Breast epithelium (tissue), 4 donors: ENCODE results near the gene ADM2. TPM values are rescaled to one million over a fixed set of nuclear protein-coding genes. Genes with fewer than 3 reads are reported as not detected.

Experiments
- DNase-seq, 2 donors: peaks; one replicate each; pipeline ENCODE4 v3.0.0-alpha.2; 2019; ENCODE audit warnings: low spot score in 2 of 2
- H3K27ac ChIP-seq, 2 donors: fragments of 200-600 bp; sonication (generic) in 1 of 2; one replicate each; pipeline ENCODE4 v1.5.1; 2016 to 2019; ENCODE audit warnings: mild to moderate bottlenecking in 1 of 2
- H3K27me3 ChIP-seq, 2 donors: fragments of 200-600 bp; sonication (generic) in 1 of 2; one replicate each; pipeline versions ENCODE4 v1.5.1 to v1.6.0; 2017 to 2019; ENCODE audit warnings: control low read depth in 1 of 2, mild to moderate bottlenecking in 1 of 2
- H3K36me3 ChIP-seq: fragments of 200-600 bp; one replicate; pipeline ENCODE4 v1.5.1; 2019
- H3K4me1 ChIP-seq, 2 donors: fragments of 200-600 bp; sonication (generic); one replicate each; pipeline ENCODE4 v1.5.1; 2016 to 2019; ENCODE audit warnings: control low read depth in 1 of 2
- H3K4me3 ChIP-seq, 3 donors: fragments of 200-600 bp; sonication (generic); 1 replicate in 2 of 3; 2 replicates in 1 of 3; pipeline ENCODE4 v1.5.1; 2016 to 2019; ENCODE audit warnings: mild to moderate bottlenecking in 3 of 3, moderate library complexity in 2 of 3
- H3K9me3 ChIP-seq, 2 donors: fragments of 200-600 bp; sonication (generic) in 1 of 2; one replicate each; pipeline ENCODE4 v1.5.1; 2016 to 2019; ENCODE audit warnings: control low read depth in 1 of 2
- CTCF ChIP-seq, 3 donors: fragments of 450-650 bp; IDR thresholded peaks; one replicate each; pipeline ENCODE4 v1.5.1; 2016 to 2017; ENCODE audit warnings: antibody characterized with exemption in 3 of 3, mild to moderate bottlenecking in 3 of 3, moderate library complexity in 3 of 3
- POLR2A ChIP-seq: fragments of 450-650 bp; IDR thresholded peaks from one replicate; pipeline ENCODE4 v1.6.1; 2016; ENCODE audit warnings: antibody characterized with exemption, mild to moderate bottlenecking, moderate library complexity
- POLR2AphosphoS5 ChIP-seq, 3 donors: sonication (generic); formaldehyde crosslinking; IDR thresholded peaks; one replicate each; pipeline ENCODE4 v1.6.1; 2017; ENCODE audit warnings: antibody characterized with exemption in 3 of 3
- intact Hi-C: fragments of 100-400 bp; cut with DNase I; formaldehyde crosslinking; loops from one replicate; pipeline ENCODE4 v1.15.1; 2023; ENCODE audit warnings: low total_unique reads
- total RNA-seq, 3 donors: library from RNA; depleted of rRNA; stranded (reverse); fragments of >200 nt; gene quantifications; one replicate each; pipeline ENCODE4 v1.1.0, GENCODE V29; 2016

Gene ADM2
- total RNA-seq, 3 donors from 2014 or later: 0.59 to 0.98 TPM; not detected in 1

GRCh38 chr22:50443801-50444625 is 37.3 kb upstream of the ADM2 start:
- no peak for DNase-seq
- Histone ChIP-seq H3K4me3 (no peak overlapping the region), H3K9me3 (no peaks in the 10 kb centered on the region), H3K27me3 (no peaks in the 10 kb centered on the region), H3K27ac (peak overlapping the region in 1 of 2 donors; percentile 38), H3K36me3 (no peaks in the 10 kb centered on the region), H3K4me1 (no peaks in the 10 kb centered on the region)
- no peak for TF ChIP-seq CTCF (IDR thresholded peaks at IDR 0.05)
- intact Hi-C loops: no loop called here

GRCh38 chr22:50444663-50445062 is 36.7 kb upstream of the ADM2 start:
- intact Hi-C loops: no loop called here
- Histone ChIP-seq H3K9me3 (no peaks in the 10 kb centered on the region), H3K27ac (peak overlapping the region in 1 of 2 donors; percentile 55), H3K36me3 (no peaks in the 10 kb centered on the region), H3K4me3 (no peak overlapping the region), H3K4me1 (no peaks in the 10 kb centered on the region), H3K27me3 (no peaks in the 10 kb centered on the region)
- TF ChIP-seq POLR2A (no peak), POLR2AphosphoS5 (IDR thresholded peaks at IDR 0.05) (no peak), CTCF (IDR thresholded peaks at IDR 0.05) (no peak)
- DNase-seq: no peak

- TF ChIP-seq POLR2AphosphoS5 (IDR thresholded peaks at IDR 0.05) (no peak), POLR2A (no peak), CTCF (IDR thresholded peaks at IDR 0.05) (no peak)
- H3K27me3 ChIP-seq: no peaks in the 10 kb centered on the region
- no peak for DNase-seq
- H3K4me3 ChIP-seq: no peak overlapping the region
- no peaks in the 10 kb centered on the region for H3K4me1 ChIP-seq
- H3K36me3 ChIP-seq: no peaks in the 10 kb centered on the region
- intact Hi-C loops: no loop called here
- H3K9me3 ChIP-seq: no peaks in the 10 kb centered on the region
- peak overlapping the region; percentile 25 to 55 for H3K27ac ChIP-seq
Observed at GRCh38 chr22:50445071-50445879, 36.1 kb upstream of the ADM2 start.

- Histone ChIP-seq H3K36me3 (no peaks in the 10 kb centered on the region), H3K9me3 (no peaks in the 10 kb centered on the region), H3K27ac (peak overlapping the region; percentile 25 to 55), H3K4me1 (no peaks in the 10 kb centered on the region), H3K4me3 (no peak overlapping the region), H3K27me3 (no peaks in the 10 kb centered on the region)
- DNase-seq: no peak
- intact Hi-C loops: no loop called here
- no peak for TF ChIP-seq CTCF (IDR thresholded peaks at IDR 0.05)
- TF ChIP-seq POLR2A: no peak
Observed at GRCh38 chr22:50445880-50446707, 35.2 kb upstream of the ADM2 start.
